ENCODE results near the gene HARBI1.

HARBI1 gene

DNA sequence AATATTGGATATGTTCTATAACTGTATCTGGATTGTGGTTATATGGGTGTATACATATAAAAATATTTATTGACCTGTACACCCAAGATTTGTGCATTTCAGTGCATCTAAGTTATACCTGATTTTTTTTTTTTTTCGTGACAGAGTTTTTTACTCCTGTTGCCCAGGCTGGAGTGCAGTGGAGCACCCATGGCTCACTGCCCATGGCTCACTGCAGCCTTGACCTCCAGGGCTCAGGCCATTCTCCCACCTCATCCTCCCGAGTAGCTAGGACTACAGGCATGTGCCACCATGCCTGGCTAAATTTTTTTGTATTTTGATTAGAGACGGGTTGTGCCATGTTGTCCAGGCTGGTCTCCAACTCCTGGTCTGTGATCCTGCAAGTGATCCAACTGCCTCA, 24.6 kb upstream of the HARBI1 start:
- H4K20me1 ChIP-seq (ENCODE audit: insufficient read depth, low read length, poor library complexity, severe bottlenecking) = no peaks in the 10 kb centered on the region
- peaks cover 36% of the 10 kb centered on the region; the same call in 1 of the 2 replicates for H3K36me3 ChIP-seq (ENCODE audit: insufficient read depth, low read length)
- no peaks in the 10 kb centered on the region for H3K27me3 ChIP-seq (ENCODE audit: insufficient read depth, low read length, poor library complexity, severe bottlenecking)
- peaks cover 5% of the 10 kb centered on the region; the same call in 1 of the 2 replicates for H3K79me2 ChIP-seq (ENCODE audit: insufficient read depth, low read length)
- H3K4me2 ChIP-seq (ENCODE audit: low read depth, low read length, poor library complexity, severe bottlenecking) = no peak overlapping the region
- H3F3A ChIP-seq (ENCODE audit: low read depth) = no peaks in the 10 kb centered on the region
- H2AFZ ChIP-seq (ENCODE audit: low read length) = no peak overlapping the region
- no peaks in the 10 kb centered on the region for H3K9me2 ChIP-seq (replicated peaks; ENCODE audit: low read depth, low read length)
- H3K9ac ChIP-seq (ENCODE audit: low read depth, low read length, poor library complexity, severe bottlenecking) = no peak overlapping the region
- no peak for TF ChIP-seq EZH2phosphoT487 (IDR thresholded peaks at IDR 0.05; ENCODE audit: borderline replicate concordance)
- no peak for TF ChIP-seq CTCF (conservative IDR thresholded peaks at IDR 0.05; ENCODE audit: low read length)
- peaks cover 6% of the 10 kb centered on the region for H3K4me1 ChIP-seq (ENCODE audit: insufficient read depth, low read length, poor library complexity, severe bottlenecking)
- no peaks in the 10 kb centered on the region for H3K9me3 ChIP-seq (ENCODE audit: insufficient read depth, low read depth, low read length)
- no peak overlapping the region for H3K4me3 ChIP-seq (ENCODE audit: low read length, poor library complexity, severe bottlenecking)

- H3K36me3 ChIP-seq (ENCODE audit: insufficient read depth, low read length) = peaks cover 31% of the 10 kb centered on the region; the same call in 1 of the 2 replicates
- H2AFZ ChIP-seq (ENCODE audit: low read length) = no peak overlapping the region
- H3K4me3 ChIP-seq (ENCODE audit: low read length, poor library complexity, severe bottlenecking) = no peak overlapping the region
- TF ChIP-seq EZH2phosphoT487 (IDR thresholded peaks at IDR 0.05; ENCODE audit: borderline replicate concordance) (no peak), CTCF (conservative IDR thresholded peaks at IDR 0.05; ENCODE audit: low read length) (no peak)
- H3K79me2 ChIP-seq (ENCODE audit: insufficient read depth, low read length) = peaks cover 5% of the 10 kb centered on the region; the same call in 1 of the 2 replicates
- H3K9me3 ChIP-seq (ENCODE audit: insufficient read depth, low read depth, low read length) = no peaks in the 10 kb centered on the region
- no peak overlapping the region for H3K9ac ChIP-seq (ENCODE audit: low read depth, low read length, poor library complexity, severe bottlenecking)
- no peaks in the 10 kb centered on the region for H3K9me2 ChIP-seq (replicated peaks; ENCODE audit: low read depth, low read length)
- no peaks in the 10 kb centered on the region for H3K27me3 ChIP-seq (ENCODE audit: insufficient read depth, low read length, poor library complexity, severe bottlenecking)
- H3F3A ChIP-seq (ENCODE audit: low read depth) = no peaks in the 10 kb centered on the region
- no peak overlapping the region for H3K4me2 ChIP-seq (ENCODE audit: low read depth, low read length, poor library complexity, severe bottlenecking)
- H3K4me1 ChIP-seq (ENCODE audit: insufficient read depth, low read length, poor library complexity, severe bottlenecking) = peaks cover 6% of the 10 kb centered on the region
- H4K20me1 ChIP-seq (ENCODE audit: insufficient read depth, low read length, poor library complexity, severe bottlenecking) = no peaks in the 10 kb centered on the region
Observed at GRCh38 chr11:46640036-46640788, 23.2 kb upstream of the HARBI1 start.

GRCh38 chr11:46639197-46639839, 22.3 kb upstream of the HARBI1 start:
- TF ChIP-seq CTCF (conservative IDR thresholded peaks at IDR 0.05; ENCODE audit: low read length) (no peak), EZH2phosphoT487 (IDR thresholded peaks at IDR 0.05; ENCODE audit: borderline replicate concordance) (no peak)
- Histone ChIP-seq H3K79me2 (ENCODE audit: insufficient read depth, low read length) (peaks cover 5% of the 10 kb centered on the region; the same call in 1 of the 2 replicates), H3K27me3 (ENCODE audit: insufficient read depth, low read length, poor library complexity, severe bottlenecking) (no peaks in the 10 kb centered on the region), H3K36me3 (ENCODE audit: insufficient read depth, low read length) (peaks cover 26% of the 10 kb centered on the region; the same call in 1 of the 2 replicates), H3K9ac (ENCODE audit: low read depth, low read length, poor library complexity, severe bottlenecking) (no peak overlapping the region), H3F3A (ENCODE audit: low read depth) (no peaks in the 10 kb centered on the region), H3K4me3 (ENCODE audit: low read length, poor library complexity, severe bottlenecking) (no peak overlapping the region), H3K4me2 (ENCODE audit: low read depth, low read length, poor library complexity, severe bottlenecking) (no peak overlapping the region), H4K20me1 (ENCODE audit: insufficient read depth, low read length, poor library complexity, severe bottlenecking) (no peaks in the 10 kb centered on the region), H3K9me3 (ENCODE audit: insufficient read depth, low read depth, low read length) (no peaks in the 10 kb centered on the region), H3K4me1 (ENCODE audit: insufficient read depth, low read length, poor library complexity, severe bottlenecking) (peaks cover 6% of the 10 kb centered on the region), H2AFZ (ENCODE audit: low read length) (no peak overlapping the region), H3K9me2 (replicated peaks; ENCODE audit: low read depth, low read length) (no peaks in the 10 kb centered on the region)
